HG02973 (cell line): ENCODE results near the gene GHR.

Source experiments
- ATAC-seq: cut with Tn5 transposase; IDR thresholded peaks from one replicate; pipeline ENCODE4 v1.9.1; 2021; ENCODE audit warnings: moderate library complexity; ENCODE audit not compliant: unreplicated experiment

GHR gene

GRCh38 chr5:42515504-42515903 is 92.3 kb downstream of the GHR start:
- ATAC-seq, result no peak

- ATAC-seq, result no peak
Measured at GRCh38 chr5:42516282-42517042, 93.2 kb downstream of the GHR start.

GRCh38 chr5:42517164-42517563 is 93.9 kb downstream of the GHR start:
- no peak for ATAC-seq

GRCh38 chr5:42518595-42519221 is 95.5 kb downstream of the GHR start:
- no peak for ATAC-seq

GRCh38 chr5:42520203-42520602 is 97.0 kb downstream of the GHR start:
- ATAC-seq, result no peak

GRCh38 chr5:42520957-42521356 is 97.7 kb downstream of the GHR start:
- ATAC-seq, result no peak

GRCh38 chr5:42521406-42521805 is 98.2 kb downstream of the GHR start:
- no peak for ATAC-seq

GRCh38 chr5:42522783-42523182 is 99.5 kb downstream of the GHR start:
- no peak for ATAC-seq

GRCh38 chr5:42526179-42526578 is 102.9 kb downstream of the GHR start:
- ATAC-seq, result no peak

- no peak for ATAC-seq
Measured at GRCh38 chr5:42531611-42532010, 108.4 kb downstream of the GHR start.

- no peak for ATAC-seq
Measured at GRCh38 chr5:42542106-42542505, 118.9 kb downstream of the GHR start.

GRCh38 chr5:42543774-42544173 is 120.5 kb downstream of the GHR start:
- no peak for ATAC-seq

- ATAC-seq, result no peak
Measured at GRCh38 chr5:42545038-42545437, 121.8 kb downstream of the GHR start.

- ATAC-seq, result no peak
Measured at GRCh38 chr5:42547141-42547540, 123.9 kb downstream of the GHR start.

- ATAC-seq, result no peak
Measured at GRCh38 chr5:42547894-42548293, 124.7 kb downstream of the GHR start.

GRCh38 chr5:42552597-42552996 is 129.4 kb downstream of the GHR start:
- no peak for ATAC-seq

GRCh38 chr5:42553461-42553860 is 130.2 kb downstream of the GHR start:
- ATAC-seq, result no peak

- ATAC-seq, result no peak
Measured at GRCh38 chr5:42555010-42555409, 131.8 kb downstream of the GHR start.

- no peak for ATAC-seq
Measured at GRCh38 chr5:42555797-42556196, 132.6 kb downstream of the GHR start.

GRCh38 chr5:42557689-42558088 is 134.4 kb downstream of the GHR start:
- ATAC-seq, result no peak

- ATAC-seq, result no peak
Measured at GRCh38 chr5:42561656-42562055, 138.4 kb downstream of the GHR start.

GRCh38 chr5:42564689-42565356 is 141.6 kb downstream of the GHR start:
- ATAC-seq, result no peak
